GM10266 (cell line): ENCODE measurements around the gene ZSWIM3.

Source experiments
- DNase-seq: peaks from one replicate; pipeline ENCODE4 v3.0.0; 2012; ENCODE audit errors: extremely low spot score
- CTCF ChIP-seq: IDR thresholded peaks from 2 replicates; pipeline ENCODE4 v1.5.1; 2012; ENCODE audit warnings: mild to moderate bottlenecking, low read depth; ENCODE audit not compliant: control insufficient read depth, insufficient read depth; ENCODE audit errors: missing control alignments

ZSWIM3 gene

GRCh38 chr20:45833883-45834796 is 23.3 kb upstream of the ZSWIM3 start:
- DNase-seq = peak; percentile 87
- TF ChIP-seq CTCF = no peak

GRCh38 chr20:45834797-45835161 is 22.6 kb upstream of the ZSWIM3 start:
- no peak for TF ChIP-seq CTCF
- DNase-seq = no peak

- no peak for TF ChIP-seq CTCF
- DNase-seq = no peak
Measured at GRCh38 chr20:45835329-45835765, 22.1 kb upstream of the ZSWIM3 start.

GRCh38 chr20:45835825-45836224 is 21.6 kb upstream of the ZSWIM3 start:
- DNase-seq = no peak
- no peak for TF ChIP-seq CTCF

- DNase-seq = no peak
- TF ChIP-seq CTCF = no peak
Measured at GRCh38 chr20:45836841-45837240, 20.6 kb upstream of the ZSWIM3 start.

- DNase-seq = no peak
- no peak for TF ChIP-seq CTCF
Measured at GRCh38 chr20:45840700-45841198, 16.7 kb upstream of the ZSWIM3 start.
